Esophagus muscularis mucosa (tissue), 3 donors: ENCODE results near the gene SLC35F5.

Source experiments
- EP300 ChIP-seq: sonication (generic); formaldehyde crosslinking; IDR thresholded peaks from one replicate; pipeline ENCODE4 v1.6.1; 2017; ENCODE audit warnings: antibody characterized with exemption
- TF ChIP-seq, protein P1 (sequence below), 3 experiments: fragments of 200-600 bp in 2 of 3; fragments of 450-650 bp in 1 of 3; sonication (generic) in 2 of 3; IDR thresholded peaks; one replicate each; pipeline ENCODE4 v1.5.1; 2017 to 2019; ENCODE audit warnings: antibody characterized with exemption in 3 of 3, mild to moderate bottlenecking in 2 of 3, moderate library complexity in 1 of 3

DNA sequence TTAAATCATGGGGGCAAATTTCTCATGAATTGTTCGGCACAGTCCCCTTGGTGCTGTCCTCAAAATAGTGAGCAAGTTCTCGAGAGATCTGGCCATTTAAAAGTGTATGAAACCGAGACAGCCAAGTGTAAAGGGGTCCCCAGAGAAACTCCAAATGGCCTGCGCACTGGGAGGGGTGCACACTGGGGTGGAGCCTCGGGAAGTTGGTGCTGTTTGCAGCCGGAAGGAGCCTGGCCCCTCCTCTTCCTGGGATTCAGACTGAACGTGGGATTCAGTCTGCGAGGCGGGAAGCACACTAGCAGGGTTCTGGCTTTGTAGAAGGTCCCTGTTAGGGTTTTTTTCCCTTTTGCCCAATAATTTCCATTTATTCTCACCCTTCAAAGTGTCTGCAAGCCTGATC, 80.6 kb downstream of the SLC35F5 start:
- TF ChIP-seq, protein P1, sequence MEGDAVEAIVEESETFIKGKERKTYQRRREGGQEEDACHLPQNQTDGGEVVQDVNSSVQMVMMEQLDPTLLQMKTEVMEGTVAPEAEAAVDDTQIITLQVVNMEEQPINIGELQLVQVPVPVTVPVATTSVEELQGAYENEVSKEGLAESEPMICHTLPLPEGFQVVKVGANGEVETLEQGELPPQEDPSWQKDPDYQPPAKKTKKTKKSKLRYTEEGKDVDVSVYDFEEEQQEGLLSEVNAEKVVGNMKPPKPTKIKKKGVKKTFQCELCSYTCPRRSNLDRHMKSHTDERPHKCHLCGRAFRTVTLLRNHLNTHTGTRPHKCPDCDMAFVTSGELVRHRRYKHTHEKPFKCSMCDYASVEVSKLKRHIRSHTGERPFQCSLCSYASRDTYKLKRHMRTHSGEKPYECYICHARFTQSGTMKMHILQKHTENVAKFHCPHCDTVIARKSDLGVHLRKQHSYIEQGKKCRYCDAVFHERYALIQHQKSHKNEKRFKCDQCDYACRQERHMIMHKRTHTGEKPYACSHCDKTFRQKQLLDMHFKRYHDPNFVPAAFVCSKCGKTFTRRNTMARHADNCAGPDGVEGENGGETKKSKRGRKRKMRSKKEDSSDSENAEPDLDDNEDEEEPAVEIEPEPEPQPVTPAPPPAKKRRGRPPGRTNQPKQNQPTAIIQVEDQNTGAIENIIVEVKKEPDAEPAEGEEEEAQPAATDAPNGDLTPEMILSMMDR (IDR thresholded peaks at IDR 0.05) = no peak
- TF ChIP-seq EP300 = no peak
